ENCODE measurements around the gene XRCC4. TPM values are rescaled to one million over a fixed set of nuclear protein-coding genes. Genes with fewer than 3 reads are reported as not detected.

XRCC4 gene
- total RNA-seq, 1 donor from 2014 or later: 12.1 TPM

GRCh38 chr5:83097689-83098231 is 20.4 kb downstream of the XRCC4 start:
- Mint-ChIP-seq H3K27ac (peak overlapping the region; percentile 18), H3K27me3 (ENCODE audit: low read depth) (no peaks in the 10 kb centered on the region), H3K4me3 (no peak overlapping the region), H3K9me3 (peaks cover 13% of the 10 kb centered on the region), H3K4me1 (peaks cover 55% of the 10 kb centered on the region), H3K36me3 (peaks cover 12% of the 10 kb centered on the region)
- no peak for TF ChIP-seq CTCF (IDR thresholded peaks at IDR 0.05; ENCODE audit: unreplicated experiment)
- DNase-seq (ENCODE audit: low spot score in 2 of 2, unreplicated experiment in 2 of 2): no peak

GRCh38 chr5:83099001-83099400 is 21.7 kb downstream of the XRCC4 start:
- H3K4me1 Mint-ChIP-seq: peaks cover 56% of the 10 kb centered on the region

GRCh38 chr5:83099445-83099844 is 22.1 kb downstream of the XRCC4 start:
- Mint-ChIP-seq H3K4me3 (no peak overlapping the region), H3K36me3 (no peaks in the 10 kb centered on the region), H3K27ac (no peak overlapping the region), H3K9me3 (no peaks in the 10 kb centered on the region), H3K27me3 (ENCODE audit: low read depth) (no peaks in the 10 kb centered on the region), H3K4me1 (peaks cover 59% of the 10 kb centered on the region)
- no peak for TF ChIP-seq CTCF (IDR thresholded peaks at IDR 0.05; ENCODE audit: unreplicated experiment)
- no peak for DNase-seq (ENCODE audit: low spot score in 2 of 2, unreplicated experiment in 2 of 2)

More at GRCh38 chr5:83099001-83099400, 21.7 kb downstream of the XRCC4 start:
- Mint-ChIP-seq H3K4me3 (no peak overlapping the region), H3K27ac (no peak overlapping the region), H3K9me3 (peaks cover under 1% of the 10 kb centered on the region), H3K36me3 (peaks cover 3% of the 10 kb centered on the region), H3K27me3 (ENCODE audit: low read depth) (no peaks in the 10 kb centered on the region)
- DNase-seq (ENCODE audit: low spot score in 2 of 2, unreplicated experiment in 2 of 2): no peak
- TF ChIP-seq CTCF (IDR thresholded peaks at IDR 0.05; ENCODE audit: unreplicated experiment): no peak

GRCh38 chr5:83101514-83101913 is 24.2 kb downstream of the XRCC4 start:
- peak overlapping the region; percentile 10 for H3K27ac Mint-ChIP-seq
- H3K9me3 Mint-ChIP-seq: no peaks in the 10 kb centered on the region
- DNase-seq (ENCODE audit: low spot score in 2 of 2, unreplicated experiment in 2 of 2): no peak
- no peak for TF ChIP-seq CTCF (IDR thresholded peaks at IDR 0.05; ENCODE audit: unreplicated experiment)
- H3K27me3 Mint-ChIP-seq (ENCODE audit: low read depth): no peaks in the 10 kb centered on the region
- H3K36me3 Mint-ChIP-seq: no peaks in the 10 kb centered on the region
- peaks cover 50% of the 10 kb centered on the region for H3K4me1 Mint-ChIP-seq
- no peak overlapping the region for H3K4me3 Mint-ChIP-seq

GRCh38 chr5:83102364-83102980 is 25.1 kb downstream of the XRCC4 start:
- Mint-ChIP-seq H3K9me3 (no peaks in the 10 kb centered on the region), H3K36me3 (no peaks in the 10 kb centered on the region), H3K27ac (peak overlapping the region; percentile 80), H3K4me1 (peaks cover 44% of the 10 kb centered on the region), H3K4me3 (no peak overlapping the region), H3K27me3 (ENCODE audit: low read depth) (no peaks in the 10 kb centered on the region)
- TF ChIP-seq CTCF (IDR thresholded peaks at IDR 0.05; ENCODE audit: unreplicated experiment): no peak
- DNase-seq (ENCODE audit: low spot score in 2 of 2, unreplicated experiment in 2 of 2): no peak
